GM12873 (cell line): ENCODE measurements around the gene ZBTB38.

Experiments used
- TF ChIP-seq, protein P1 (sequence below): IDR thresholded peaks from 2 replicates; pipeline ENCODE4 v1.5.1; 2012; ENCODE audit warnings: low read depth, mild to moderate bottlenecking, moderate library complexity, low read length, control low read depth; ENCODE audit not compliant: insufficient read depth; ENCODE audit errors: missing control alignments

Gene ZBTB38

DNA sequence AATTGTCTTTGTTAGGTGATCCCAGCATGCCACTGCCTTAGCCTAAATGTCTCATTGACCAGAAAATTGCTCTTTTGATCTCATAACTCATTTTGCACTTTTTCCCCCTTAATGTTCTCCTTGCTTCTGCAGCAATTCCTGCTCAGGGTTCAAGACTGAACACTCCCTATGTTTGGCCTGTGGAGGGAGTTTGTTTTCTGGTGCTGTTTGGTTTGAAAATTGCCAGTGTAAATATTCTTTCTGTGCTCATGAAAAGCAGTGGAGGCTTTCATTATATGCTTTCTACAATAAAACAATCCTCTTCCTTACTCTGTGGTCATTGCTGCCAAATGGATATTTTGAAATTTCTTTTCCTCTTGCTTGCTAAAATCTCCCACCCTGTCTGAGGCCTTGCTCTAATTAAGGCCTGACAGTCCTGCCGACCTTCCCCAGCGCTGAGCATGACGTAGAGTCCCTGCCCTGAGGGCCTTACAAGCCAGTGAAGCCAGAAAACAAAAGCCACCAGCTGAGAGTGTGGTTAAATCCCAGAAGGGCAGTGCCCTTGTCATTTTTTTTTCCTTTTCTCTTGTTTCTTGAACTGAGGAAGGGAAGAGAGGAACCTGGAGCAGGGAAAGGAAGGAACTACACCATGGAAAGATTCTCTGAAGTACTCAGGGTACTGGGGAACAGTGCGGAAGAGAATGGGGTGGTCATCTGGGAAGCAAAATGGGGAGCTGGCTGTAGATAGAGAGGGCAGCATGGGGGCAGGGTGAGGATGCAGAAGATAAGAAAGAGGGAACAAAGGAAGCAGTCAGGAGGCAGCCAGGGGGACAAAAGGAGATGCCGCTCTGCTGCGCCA is 24.8 kb downstream of the ZBTB38 start:
- TF ChIP-seq, protein P1, sequence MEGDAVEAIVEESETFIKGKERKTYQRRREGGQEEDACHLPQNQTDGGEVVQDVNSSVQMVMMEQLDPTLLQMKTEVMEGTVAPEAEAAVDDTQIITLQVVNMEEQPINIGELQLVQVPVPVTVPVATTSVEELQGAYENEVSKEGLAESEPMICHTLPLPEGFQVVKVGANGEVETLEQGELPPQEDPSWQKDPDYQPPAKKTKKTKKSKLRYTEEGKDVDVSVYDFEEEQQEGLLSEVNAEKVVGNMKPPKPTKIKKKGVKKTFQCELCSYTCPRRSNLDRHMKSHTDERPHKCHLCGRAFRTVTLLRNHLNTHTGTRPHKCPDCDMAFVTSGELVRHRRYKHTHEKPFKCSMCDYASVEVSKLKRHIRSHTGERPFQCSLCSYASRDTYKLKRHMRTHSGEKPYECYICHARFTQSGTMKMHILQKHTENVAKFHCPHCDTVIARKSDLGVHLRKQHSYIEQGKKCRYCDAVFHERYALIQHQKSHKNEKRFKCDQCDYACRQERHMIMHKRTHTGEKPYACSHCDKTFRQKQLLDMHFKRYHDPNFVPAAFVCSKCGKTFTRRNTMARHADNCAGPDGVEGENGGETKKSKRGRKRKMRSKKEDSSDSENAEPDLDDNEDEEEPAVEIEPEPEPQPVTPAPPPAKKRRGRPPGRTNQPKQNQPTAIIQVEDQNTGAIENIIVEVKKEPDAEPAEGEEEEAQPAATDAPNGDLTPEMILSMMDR: no peak

DNA sequence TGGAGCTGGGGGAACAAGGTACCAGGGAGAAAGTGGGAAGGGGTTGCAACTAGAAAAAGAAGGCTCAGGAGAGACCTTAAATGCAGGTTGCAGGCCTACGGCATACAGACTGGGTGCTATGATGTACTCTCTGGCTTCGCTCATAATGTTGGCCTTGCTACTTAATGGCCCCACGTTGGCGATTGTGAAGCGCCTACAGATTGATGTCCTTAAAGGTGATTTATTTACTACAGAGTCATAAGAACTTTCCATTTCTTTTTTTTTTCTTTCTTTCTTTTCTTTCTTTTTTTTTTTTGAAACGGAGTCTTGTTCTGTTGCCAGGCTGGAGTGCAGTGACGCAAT is 25.4 kb downstream of the ZBTB38 start:
- TF ChIP-seq, protein P1: no peak

- TF ChIP-seq, protein P1: no peak
Observed at GRCh38 chr3:141394560-141394959, 26.3 kb downstream of the ZBTB38 start.

GRCh38 chr3:141395005-141395589 is 26.8 kb downstream of the ZBTB38 start:
- TF ChIP-seq, protein P1: no peak

GRCh38 chr3:141397996-141398395 is 29.7 kb downstream of the ZBTB38 start:
- TF ChIP-seq, protein P1: no peak

GRCh38 chr3:141399200-141399599 is 30.9 kb downstream of the ZBTB38 start:
- TF ChIP-seq, protein P1: no peak

DNA sequence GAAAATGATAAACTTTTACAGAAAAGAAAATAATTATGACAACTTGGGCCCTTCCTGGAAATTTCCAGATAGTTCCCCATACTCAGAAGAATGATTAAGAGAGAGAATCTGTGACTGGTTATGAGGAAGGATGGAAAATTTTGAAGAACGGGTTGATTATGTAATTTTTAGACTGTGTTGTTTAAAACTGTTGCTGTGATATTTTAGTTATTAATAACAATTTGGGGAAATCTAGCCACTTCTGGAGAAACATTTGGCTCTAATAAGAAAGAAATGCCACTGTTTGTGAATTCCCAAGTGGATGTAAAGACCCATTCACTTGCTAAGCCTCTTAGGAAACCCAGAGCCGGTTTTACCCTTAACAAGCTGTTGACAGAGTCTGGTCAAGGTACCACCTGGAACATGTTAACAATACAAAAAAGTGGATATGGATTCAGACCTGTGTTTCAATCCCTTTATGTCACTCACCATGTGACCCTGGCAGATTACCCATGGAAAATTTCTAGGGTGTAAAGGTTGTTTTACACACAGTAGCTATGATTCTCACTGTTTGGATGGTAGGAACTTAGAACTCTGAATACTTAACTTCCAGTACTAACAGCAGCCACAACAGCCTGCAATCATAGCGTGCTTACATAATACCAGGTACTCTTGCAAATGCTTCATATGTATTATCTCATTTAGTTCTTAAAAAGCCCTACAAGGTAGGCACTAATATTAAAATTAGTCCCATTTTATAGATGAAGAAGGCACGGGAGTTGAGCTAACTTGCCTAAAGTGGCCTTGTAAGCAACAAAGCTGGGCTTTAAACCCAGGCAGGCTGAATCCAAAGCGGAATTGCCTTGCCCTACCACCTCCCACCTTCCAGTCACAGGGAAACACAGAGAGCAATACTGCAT is 32.0 kb downstream of the ZBTB38 start:
- TF ChIP-seq, protein P1: no peak
